NT2/D1 (cell line): ENCODE measurements around the gene DMD.

Source experiments
- DNase-seq: peaks from one replicate; pipeline ENCODE4 v3.0.0-alpha.2; 2011; ENCODE audit warnings: low read depth, low spot score
- H3K27me3 ChIP-seq: 2 replicates; pipeline ENCODE4 v1.6.0; 2011; ENCODE audit warnings: mild to moderate bottlenecking; ENCODE audit not compliant: insufficient read length, insufficient read depth
- H3K36me3 ChIP-seq: 2 replicates; pipeline ENCODE4 v1.6.1; 2011; ENCODE audit warnings: mild to moderate bottlenecking, low read length, mixed read lengths; ENCODE audit not compliant: insufficient read depth, insufficient read length
- H3K4me1 ChIP-seq: 2 replicates; pipeline ENCODE4 v1.5.1; 2011; ENCODE audit not compliant: insufficient read depth, insufficient read length
- H3K4me3 ChIP-seq: 2 replicates; pipeline ENCODE4 v1.5.1; 2011; ENCODE audit warnings: low read depth; ENCODE audit not compliant: insufficient read length
- H3K9ac ChIP-seq: 2 replicates; pipeline ENCODE4 v1.6.0; 2011; ENCODE audit warnings: low read depth; ENCODE audit not compliant: insufficient read length
- H3K9me3 ChIP-seq: 2 replicates; pipeline ENCODE4 v1.5.1; 2011; ENCODE audit warnings: mild to moderate bottlenecking, low read length; ENCODE audit not compliant: insufficient read depth
- SUZ12 ChIP-seq: IDR thresholded peaks from 2 replicates; pipeline ENCODE4 v1.6.1; 2011; ENCODE audit not compliant: insufficient read length, insufficient read depth; ENCODE audit errors: extremely low read depth
- YY1 ChIP-seq: IDR thresholded peaks from 2 replicates; pipeline ENCODE4 v1.6.1; 2011; ENCODE audit not compliant: insufficient read length, insufficient read depth
- ZNF274 ChIP-seq: IDR thresholded peaks from 2 replicates; pipeline ENCODE4 v1.6.1; 2011; ENCODE audit warnings: mild to moderate bottlenecking, low read depth, low read length

Gene DMD

GRCh38 chrX:31555506-31555905 lies 1655.8 kb downstream of the DMD start:
- H3K4me1 ChIP-seq, result no peaks in the 10 kb centered on the region
- H3K9ac ChIP-seq, result no peak overlapping the region
- TF ChIP-seq ZNF274 (no peak), SUZ12 (no peak), YY1 (no peak)
- no peak overlapping the region for H3K4me3 ChIP-seq
- DNase-seq, result no peak
- no peaks in the 10 kb centered on the region for H3K27me3 ChIP-seq
- no peaks in the 10 kb centered on the region for H3K36me3 ChIP-seq
- H3K9me3 ChIP-seq, result no peaks in the 10 kb centered on the region

DNA sequence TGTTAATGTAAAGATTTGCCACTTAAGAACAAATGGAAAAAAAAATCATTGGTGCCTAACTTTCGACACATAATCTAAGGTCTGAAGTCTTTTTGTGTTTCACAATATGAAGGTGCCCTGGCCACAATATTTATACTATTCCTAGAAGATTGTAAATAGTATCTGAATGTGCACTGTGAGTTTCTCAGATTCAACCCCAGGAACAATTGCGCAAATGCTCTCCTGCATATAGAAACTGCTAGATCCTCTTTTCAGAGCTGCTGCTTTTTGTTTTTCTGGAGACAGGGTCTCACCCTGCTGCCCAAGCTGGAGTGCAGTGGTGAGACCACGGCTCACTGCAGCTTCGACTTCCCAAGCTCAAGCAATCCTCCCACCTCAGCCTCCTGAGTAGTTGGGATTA lies 1659.4 kb downstream of the DMD start:
- Histone ChIP-seq H3K9ac (no peak overlapping the region), H3K27me3 (no peaks in the 10 kb centered on the region), H3K4me3 (no peak overlapping the region), H3K36me3 (no peaks in the 10 kb centered on the region), H3K4me1 (no peaks in the 10 kb centered on the region), H3K9me3 (no peaks in the 10 kb centered on the region)
- TF ChIP-seq ZNF274 (no peak), YY1 (no peak), SUZ12 (no peak)
- DNase-seq, result no peak

- no peaks in the 10 kb centered on the region for H3K36me3 ChIP-seq
- no peaks in the 10 kb centered on the region for H3K27me3 ChIP-seq
- DNase-seq, result no peak
- no peak for TF ChIP-seq ZNF274
- no peaks in the 10 kb centered on the region for H3K4me1 ChIP-seq
- no peak overlapping the region for H3K9ac ChIP-seq
- no peak overlapping the region for H3K4me3 ChIP-seq
- H3K9me3 ChIP-seq, result no peaks in the 10 kb centered on the region
Measured at GRCh38 chrX:31550158-31550557, 1661.2 kb downstream of the DMD start.

GRCh38 chrX:31547816-31548215 lies 1663.5 kb downstream of the DMD start:
- Histone ChIP-seq H3K9me3 (no peaks in the 10 kb centered on the region), H3K36me3 (no peaks in the 10 kb centered on the region), H3K9ac (no peak overlapping the region), H3K27me3 (no peaks in the 10 kb centered on the region), H3K4me1 (no peaks in the 10 kb centered on the region), H3K4me3 (no peak overlapping the region)
- TF ChIP-seq SUZ12, result no peak
- TF ChIP-seq ZNF274, result no peak
- no peak for TF ChIP-seq YY1
- DNase-seq, result no peak

DNA sequence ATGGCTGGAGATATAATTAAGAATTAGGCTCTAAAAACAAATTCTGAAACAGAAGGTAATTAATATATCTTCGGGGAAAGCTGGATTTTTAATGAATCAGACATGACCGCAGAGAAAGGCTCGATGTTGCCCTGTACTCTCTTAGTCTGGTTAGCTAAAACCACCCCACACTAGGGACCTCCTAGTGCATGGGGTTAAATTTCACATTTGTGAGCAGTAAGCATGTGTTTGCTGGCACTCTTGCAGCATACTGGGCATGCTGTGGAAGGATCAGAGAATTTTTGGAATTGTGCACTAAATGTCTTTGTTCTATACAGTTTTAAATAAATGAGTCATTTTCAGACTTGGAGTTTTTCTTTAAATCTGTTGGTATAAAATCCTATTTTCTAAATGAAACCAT lies 1663.9 kb downstream of the DMD start:
- H3K9ac ChIP-seq, result no peak overlapping the region
- no peak overlapping the region for H3K4me3 ChIP-seq
- no peaks in the 10 kb centered on the region for H3K4me1 ChIP-seq
- TF ChIP-seq ZNF274 (no peak), SUZ12 (no peak), YY1 (no peak)
- no peak for DNase-seq
- no peaks in the 10 kb centered on the region for H3K9me3 ChIP-seq
- H3K27me3 ChIP-seq, result no peaks in the 10 kb centered on the region
- no peaks in the 10 kb centered on the region for H3K36me3 ChIP-seq

DNA sequence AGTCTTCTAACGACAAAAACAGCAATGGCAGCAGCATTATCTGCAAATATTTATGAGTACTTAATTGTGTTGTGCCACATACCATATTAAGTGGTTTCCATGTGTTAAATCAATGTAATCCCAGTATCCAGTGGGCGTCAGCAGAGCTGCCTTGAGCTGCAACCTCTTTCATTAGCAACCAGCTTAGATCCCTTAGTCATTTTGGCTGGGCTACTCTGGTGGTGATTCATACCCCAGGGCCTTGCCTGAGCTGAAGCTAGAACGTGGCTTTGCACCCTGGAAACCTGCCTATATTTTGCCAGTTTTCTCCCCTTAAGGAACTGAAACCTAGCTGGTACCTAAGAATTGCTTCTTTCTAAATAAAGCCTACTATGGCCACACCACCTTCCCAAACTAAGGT lies 1665.2 kb downstream of the DMD start:
- Histone ChIP-seq H3K9ac (no peak overlapping the region), H3K27me3 (no peaks in the 10 kb centered on the region), H3K4me1 (no peaks in the 10 kb centered on the region), H3K9me3 (no peaks in the 10 kb centered on the region), H3K4me3 (no peak overlapping the region), H3K36me3 (no peaks in the 10 kb centered on the region)
- TF ChIP-seq ZNF274 (no peak), SUZ12 (no peak), YY1 (no peak)
- no peak for DNase-seq

GRCh38 chrX:31545726-31546125 lies 1665.6 kb downstream of the DMD start:
- Histone ChIP-seq H3K36me3 (no peaks in the 10 kb centered on the region), H3K4me1 (no peaks in the 10 kb centered on the region), H3K27me3 (no peaks in the 10 kb centered on the region), H3K4me3 (no peak overlapping the region), H3K9me3 (no peaks in the 10 kb centered on the region), H3K9ac (no peak overlapping the region)
- DNase-seq, result no peak
- no peak for TF ChIP-seq ZNF274
- no peak for TF ChIP-seq SUZ12

DNA sequence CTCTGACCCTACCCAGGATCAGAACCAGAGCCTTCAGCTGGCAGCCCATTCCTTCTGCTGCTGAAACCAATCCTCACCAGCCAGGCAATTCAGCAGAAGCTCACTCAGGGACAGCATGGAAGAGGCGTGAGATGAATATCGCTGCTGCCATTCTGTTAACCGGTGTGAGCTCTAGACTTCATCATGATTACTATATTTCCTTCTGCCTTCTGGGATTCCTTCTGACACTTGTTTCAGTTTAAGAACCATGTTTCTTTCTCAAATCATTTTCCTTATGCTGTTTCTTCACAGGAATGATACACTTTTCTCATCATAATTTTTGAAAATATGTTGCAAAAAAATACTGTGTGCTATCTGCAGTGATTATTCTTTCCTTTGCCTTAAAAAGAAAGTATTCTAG lies 1666.2 kb downstream of the DMD start:
- no peaks in the 10 kb centered on the region for H3K9me3 ChIP-seq
- no peak for TF ChIP-seq SUZ12
- TF ChIP-seq YY1, result no peak
- no peak for TF ChIP-seq ZNF274
- no peak for DNase-seq
- H3K36me3 ChIP-seq, result no peaks in the 10 kb centered on the region
- H3K27me3 ChIP-seq, result no peaks in the 10 kb centered on the region
- no peaks in the 10 kb centered on the region for H3K4me1 ChIP-seq
- no peak overlapping the region for H3K4me3 ChIP-seq
- no peak overlapping the region for H3K9ac ChIP-seq
